ENCODE data around the gene BCAS1.

Gene BCAS1

DNA sequence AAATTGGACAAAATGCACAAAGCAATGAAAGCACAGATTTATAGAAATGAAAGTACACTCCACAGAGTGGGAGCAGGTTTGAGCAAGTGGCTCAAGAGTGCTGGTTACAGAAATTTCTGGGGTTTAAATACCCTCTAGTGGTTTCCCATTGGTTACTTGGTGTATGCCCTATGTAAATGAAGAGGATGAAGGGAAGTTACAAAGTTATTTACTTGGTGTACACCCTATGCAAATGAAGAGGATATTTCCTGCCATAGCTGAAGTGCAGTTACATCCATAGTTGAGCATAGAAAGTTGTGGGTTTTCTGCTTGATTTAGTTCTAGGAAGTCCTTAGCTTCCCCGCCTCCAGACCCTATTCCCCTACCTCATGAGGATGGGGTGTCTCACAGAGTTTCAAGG is 22.7 kb downstream of the BCAS1 start:
- DNase-seq: no peak

GRCh38 chr20:54047048-54047447 is 23.3 kb downstream of the BCAS1 start:
- no peak for DNase-seq

DNA sequence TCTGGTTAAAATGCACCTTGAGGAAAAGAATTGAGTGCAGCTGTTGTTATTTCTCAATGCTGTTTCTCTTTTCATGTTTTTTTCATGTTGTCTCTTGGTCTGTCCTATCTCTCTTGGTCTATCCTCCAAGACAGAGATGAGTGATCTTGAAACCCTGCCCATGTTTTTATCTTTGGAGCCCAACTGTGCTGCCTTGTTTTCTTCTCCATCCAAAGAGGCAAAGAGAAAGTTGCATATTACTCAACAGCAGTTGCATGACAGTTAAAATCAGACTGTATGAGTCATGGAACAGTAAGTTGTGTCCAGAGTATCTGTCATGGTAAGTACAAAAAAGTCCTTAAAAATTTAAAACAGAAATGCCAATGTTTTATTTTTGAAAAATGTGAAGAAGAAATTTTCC is 26.2 kb downstream of the BCAS1 start:
- no peak for DNase-seq

- no peak for DNase-seq
Observed at GRCh38 chr20:54043076-54043967, 27.1 kb downstream of the BCAS1 start.

- DNase-seq: no peak
Observed at GRCh38 chr20:54042021-54042420, 28.4 kb downstream of the BCAS1 start.

DNA sequence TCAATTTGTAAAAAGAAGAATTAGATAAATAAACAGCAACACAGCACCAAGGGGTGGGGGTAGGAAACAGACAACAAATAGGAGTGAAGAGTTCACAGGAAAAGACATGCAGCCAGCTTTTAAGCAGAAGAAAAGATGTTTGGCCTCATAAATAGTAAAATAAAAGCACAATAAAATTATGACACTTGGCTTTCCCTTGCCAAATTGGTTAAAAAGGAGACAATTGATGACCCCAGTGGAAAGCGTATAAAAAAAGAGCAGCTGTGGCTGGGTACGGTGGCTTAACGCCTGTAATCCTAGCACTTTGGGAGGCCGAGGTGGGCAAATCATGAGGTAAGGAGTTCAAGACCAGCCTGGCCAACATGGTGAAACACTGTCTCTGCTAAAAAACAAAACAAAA is 29.1 kb downstream of the BCAS1 start:
- no peak for DNase-seq

GRCh38 chr20:54040531-54040930 is 29.9 kb downstream of the BCAS1 start:
- DNase-seq: no peak

- DNase-seq: no peak
Observed at GRCh38 chr20:54038961-54039360, 31.4 kb downstream of the BCAS1 start.

GRCh38 chr20:54037525-54037924 is 32.9 kb downstream of the BCAS1 start:
- DNase-seq: no peak

GRCh38 chr20:54029643-54030042 is 40.8 kb downstream of the BCAS1 start:
- no peak for DNase-seq

- DNase-seq: peak in 4 of 14 donors; percentile 24 to 45 (median 40)
Observed at GRCh38 chr20:54029176-54029575, 41.2 kb downstream of the BCAS1 start.

GRCh38 chr20:54028276-54029011 is 42.0 kb downstream of the BCAS1 start:
- DNase-seq: peak in 12 of 14 donors; percentile 31 to 92 (median 70)

DNA sequence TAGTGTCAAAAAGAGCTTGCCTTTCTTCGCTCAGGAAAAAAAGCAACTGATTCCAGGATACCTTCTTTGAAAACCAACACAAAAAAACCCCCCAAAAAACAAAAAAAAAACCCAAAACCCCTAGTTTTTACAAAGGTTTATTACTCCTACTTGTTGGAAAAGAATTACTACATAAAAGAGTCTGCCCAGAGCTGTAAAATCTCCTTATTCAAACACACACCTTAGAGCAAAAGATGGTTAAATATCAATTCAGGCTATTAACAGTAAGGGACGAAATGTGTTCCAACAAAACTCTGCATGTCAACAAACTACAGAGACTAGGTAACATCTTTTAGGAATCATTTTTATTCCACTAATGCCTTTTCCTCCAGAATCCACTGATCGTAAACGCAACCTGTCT is 42.7 kb downstream of the BCAS1 start:
- DNase-seq: no peak

GRCh38 chr20:54026295-54027064 is 43.9 kb downstream of the BCAS1 start:
- DNase-seq: peak in 5 of 14 donors; percentile 11 to 50 (median 30)

DNA sequence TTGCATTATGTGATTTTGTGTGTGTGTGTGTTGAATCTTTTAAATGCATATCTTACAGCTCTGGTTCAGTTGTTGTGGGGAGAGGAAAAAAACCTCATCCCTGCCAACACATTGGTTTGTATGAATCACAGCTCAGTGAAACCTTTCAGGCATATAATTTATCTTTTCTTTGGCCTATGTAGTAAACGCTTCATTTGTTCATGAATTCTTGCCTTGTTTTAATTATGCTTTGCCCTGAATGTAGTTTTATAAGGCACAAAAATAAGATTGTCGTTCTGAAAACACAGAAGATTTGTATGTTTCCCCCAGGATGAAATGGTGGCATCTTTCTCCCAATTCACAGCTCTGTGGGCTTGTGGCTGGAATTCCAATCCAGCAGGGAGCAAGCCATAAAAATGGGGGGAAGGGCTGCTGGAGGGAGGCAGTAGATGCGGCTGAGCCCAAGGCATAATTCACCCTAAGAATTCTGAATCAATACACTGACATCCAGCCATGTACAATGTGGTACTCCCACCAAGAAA is 45.1 kb downstream of the BCAS1 start:
- DNase-seq: peak in 2 of 14 donors; percentile 7 to 12

DNA sequence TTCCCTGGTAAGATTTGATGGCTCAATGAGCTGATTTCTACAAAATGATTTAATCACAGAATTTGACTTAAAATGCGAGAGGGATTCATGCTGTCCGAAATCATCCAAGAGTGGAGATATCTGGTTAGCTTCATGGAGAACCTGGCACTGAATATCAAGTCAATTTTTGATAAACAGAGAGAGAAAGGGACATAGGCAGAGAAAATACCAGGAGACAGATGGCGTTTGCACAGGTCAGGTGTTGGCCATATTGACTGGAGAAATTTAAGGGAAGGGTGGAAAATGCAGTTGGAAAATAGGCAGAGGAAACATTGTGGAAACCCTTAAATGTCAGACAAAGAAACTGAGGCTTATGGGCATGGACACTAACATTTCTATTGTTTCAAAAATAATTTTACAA is 47.0 kb downstream of the BCAS1 start:
- DNase-seq: peak in 1 of 14 donors; percentile 82

- peak in 1 of 14 donors; percentile 26 for DNase-seq
Observed at GRCh38 chr20:54021446-54022235, 48.8 kb downstream of the BCAS1 start.

DNA sequence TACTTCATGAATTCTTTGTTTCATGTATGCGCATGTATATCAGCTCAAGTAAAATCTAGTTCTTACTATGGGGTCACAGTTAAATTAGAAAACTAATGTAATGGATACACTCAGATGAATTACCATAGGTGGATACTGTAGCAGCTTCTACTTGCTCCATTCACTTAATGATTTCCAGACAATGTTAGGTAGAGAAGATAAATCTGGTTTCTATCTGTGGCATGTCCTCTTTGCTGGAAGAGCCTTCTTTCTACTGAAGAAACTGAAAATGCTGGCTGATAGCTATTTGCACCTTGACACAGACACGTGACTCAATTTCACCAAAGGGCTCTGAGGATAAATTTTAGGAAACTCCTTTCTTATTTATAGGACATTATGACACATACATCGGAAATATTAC is 49.5 kb downstream of the BCAS1 start:
- DNase-seq: no peak

GRCh38 chr20:54020348-54020747 is 50.0 kb downstream of the BCAS1 start:
- no peak for DNase-seq

DNA sequence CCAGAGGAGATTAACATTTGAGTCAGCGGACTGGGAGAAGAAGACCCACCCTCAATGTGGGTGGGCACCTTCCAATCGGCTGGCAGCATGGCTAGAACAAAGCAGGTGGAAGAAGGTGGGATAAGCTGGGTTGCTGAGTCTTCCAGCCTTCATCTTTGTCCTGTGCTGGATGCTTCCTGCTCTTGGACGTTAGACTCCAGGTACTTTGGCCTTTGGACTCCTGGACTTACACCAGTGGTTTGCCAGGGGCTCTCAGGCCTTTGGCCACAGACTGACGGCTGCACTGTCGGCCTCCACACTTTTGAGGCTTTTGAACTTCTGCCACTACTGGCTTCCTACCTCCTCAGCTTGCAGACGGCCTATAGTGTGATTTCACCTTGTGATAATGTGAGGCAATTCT is 50.8 kb downstream of the BCAS1 start:
- no peak for DNase-seq

- DNase-seq: no peak
Observed at GRCh38 chr20:54019127-54019526, 51.3 kb downstream of the BCAS1 start.

- no peak for DNase-seq
Observed at GRCh38 chr20:54017846-54018245, 52.5 kb downstream of the BCAS1 start.

All from C1 segment of cervical spinal cord (tissue), 14 donors.